ENCODE measurements around the gene ASPSCR1.

Gene ASPSCR1

DNA sequence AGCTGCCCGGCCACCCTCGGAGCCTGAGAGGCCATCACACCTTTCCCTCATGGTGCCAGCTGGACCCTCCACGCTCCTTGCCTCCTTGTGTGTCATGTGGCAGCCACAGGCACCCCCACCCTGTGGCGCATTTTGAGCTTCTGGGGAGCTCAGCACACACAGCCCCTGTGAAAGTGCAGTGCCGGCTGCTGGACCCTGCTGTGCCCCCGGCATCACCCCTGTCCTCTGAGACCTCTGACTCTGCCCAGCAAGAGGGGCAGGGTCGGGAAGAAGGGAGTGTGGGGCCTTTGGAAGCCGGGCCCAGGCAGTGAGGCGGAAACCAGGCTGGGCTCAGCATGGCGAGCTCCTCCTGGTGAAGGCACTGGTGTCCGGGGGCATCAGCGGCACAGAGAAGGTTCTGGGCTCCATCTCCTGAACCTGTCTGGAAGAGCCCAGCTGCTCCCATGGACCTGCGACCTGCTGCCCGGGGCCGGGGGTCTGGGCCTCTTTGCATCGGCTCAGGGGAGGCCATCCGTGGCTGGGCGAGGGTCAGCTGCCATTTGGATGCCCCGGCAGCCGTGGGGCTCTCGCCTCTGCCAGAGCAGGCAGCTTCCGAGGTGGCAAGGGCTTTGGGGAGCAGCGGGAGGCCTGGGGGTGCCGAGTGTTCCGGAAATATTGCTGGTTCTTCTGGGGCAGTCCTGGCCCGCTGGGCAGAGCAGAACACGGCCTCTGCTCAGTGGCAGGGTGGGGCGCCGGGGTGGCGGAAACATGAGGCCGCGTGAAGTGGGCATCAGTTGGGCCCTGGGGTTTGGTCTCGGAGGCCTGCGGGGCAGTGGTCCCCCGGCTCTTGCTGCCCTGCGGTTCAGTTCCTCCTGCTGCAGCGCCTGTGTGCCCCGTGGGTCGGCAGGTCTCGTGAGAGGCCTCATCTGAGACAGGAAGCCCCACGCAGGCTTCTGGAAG is 27.4 kb downstream of the ASPSCR1 start:
- Histone ChIP-seq H3K4me2 (ENCODE audit: low read depth, low read length, poor library complexity, severe bottlenecking) (no peak overlapping the region), H3K36me3 (ENCODE audit: low read length) (no peaks in the 10 kb centered on the region), H3K27me3 (ENCODE audit: low read length) (no peaks in the 10 kb centered on the region), H3K9me3 (ENCODE audit: insufficient read depth, low read length) (no peaks in the 10 kb centered on the region), H3K9me2 (replicated peaks; ENCODE audit: insufficient read depth, low read length) (no peaks in the 10 kb centered on the region), H4K20me1 (ENCODE audit: low read depth, low read length) (no peaks in the 10 kb centered on the region), H3F3A (ENCODE audit: insufficient read depth) (no peaks in the 10 kb centered on the region), H3K27ac (ENCODE audit: low read depth, low read length) (no peak overlapping the region), H3K9ac (ENCODE audit: low read length) (no peak overlapping the region), H3K4me3 (ENCODE audit: insufficient read depth, low read length, poor library complexity, severe bottlenecking) (no peak overlapping the region), H3K79me2 (ENCODE audit: insufficient read depth, low read length) (no peaks in the 10 kb centered on the region), H2AFZ (ENCODE audit: low read depth, low read length, severe bottlenecking) (no peak overlapping the region)
- TF ChIP-seq EZH2phosphoT487 (conservative IDR thresholded peaks at IDR 0.05; ENCODE audit: low read length), result no peak
- TF ChIP-seq, protein P1, sequence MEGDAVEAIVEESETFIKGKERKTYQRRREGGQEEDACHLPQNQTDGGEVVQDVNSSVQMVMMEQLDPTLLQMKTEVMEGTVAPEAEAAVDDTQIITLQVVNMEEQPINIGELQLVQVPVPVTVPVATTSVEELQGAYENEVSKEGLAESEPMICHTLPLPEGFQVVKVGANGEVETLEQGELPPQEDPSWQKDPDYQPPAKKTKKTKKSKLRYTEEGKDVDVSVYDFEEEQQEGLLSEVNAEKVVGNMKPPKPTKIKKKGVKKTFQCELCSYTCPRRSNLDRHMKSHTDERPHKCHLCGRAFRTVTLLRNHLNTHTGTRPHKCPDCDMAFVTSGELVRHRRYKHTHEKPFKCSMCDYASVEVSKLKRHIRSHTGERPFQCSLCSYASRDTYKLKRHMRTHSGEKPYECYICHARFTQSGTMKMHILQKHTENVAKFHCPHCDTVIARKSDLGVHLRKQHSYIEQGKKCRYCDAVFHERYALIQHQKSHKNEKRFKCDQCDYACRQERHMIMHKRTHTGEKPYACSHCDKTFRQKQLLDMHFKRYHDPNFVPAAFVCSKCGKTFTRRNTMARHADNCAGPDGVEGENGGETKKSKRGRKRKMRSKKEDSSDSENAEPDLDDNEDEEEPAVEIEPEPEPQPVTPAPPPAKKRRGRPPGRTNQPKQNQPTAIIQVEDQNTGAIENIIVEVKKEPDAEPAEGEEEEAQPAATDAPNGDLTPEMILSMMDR (IDR thresholded peaks at IDR 0.05; ENCODE audit: insufficient read depth, low read length, poor library complexity, severe bottlenecking), result no peak

DNA sequence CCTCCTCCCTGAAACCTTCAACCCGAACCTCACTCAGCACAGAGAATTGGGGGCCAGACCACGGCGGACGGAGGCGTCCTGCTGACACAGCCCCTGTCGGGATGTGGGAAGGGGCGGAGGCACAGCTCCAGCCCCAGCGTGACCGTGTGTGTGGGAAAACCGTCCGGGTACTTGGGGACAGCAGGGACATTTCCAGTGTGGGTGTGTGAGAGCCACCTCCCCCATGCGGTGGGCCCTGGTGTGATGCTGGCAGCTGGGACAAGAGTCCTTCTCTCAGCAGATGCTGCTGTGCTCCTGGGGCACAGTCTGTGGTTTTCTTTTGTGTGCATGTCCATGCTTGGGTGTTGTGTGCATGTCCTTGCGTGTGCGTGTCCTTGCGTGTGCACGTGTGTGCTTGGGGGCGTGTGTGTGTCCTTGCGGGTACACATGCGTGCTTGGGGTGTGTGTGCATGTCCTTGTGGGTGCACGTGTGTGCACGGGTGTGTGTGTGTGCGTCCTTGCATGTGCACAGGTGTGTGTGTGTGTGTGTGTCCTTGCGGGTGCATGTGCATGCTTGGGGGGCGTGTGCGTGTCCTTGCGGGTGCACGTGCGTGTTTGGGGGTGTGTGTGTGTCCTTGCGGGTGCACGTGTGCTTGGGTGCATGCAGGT is 28.4 kb downstream of the ASPSCR1 start:
- Histone ChIP-seq H3K9me3 (ENCODE audit: insufficient read depth, low read length) (no peaks in the 10 kb centered on the region), H3K27me3 (ENCODE audit: low read length) (no peaks in the 10 kb centered on the region), H3K4me3 (ENCODE audit: insufficient read depth, low read length, poor library complexity, severe bottlenecking) (no peak overlapping the region), H4K20me1 (ENCODE audit: low read depth, low read length) (no peaks in the 10 kb centered on the region), H3K27ac (ENCODE audit: low read depth, low read length) (no peak overlapping the region), H3K36me3 (ENCODE audit: low read length) (no peaks in the 10 kb centered on the region), H3K79me2 (ENCODE audit: insufficient read depth, low read length) (no peaks in the 10 kb centered on the region), H3K9ac (ENCODE audit: low read length) (no peak overlapping the region), H3K9me2 (replicated peaks; ENCODE audit: insufficient read depth, low read length) (no peaks in the 10 kb centered on the region), H3K4me2 (ENCODE audit: low read depth, low read length, poor library complexity, severe bottlenecking) (no peak overlapping the region), H3F3A (ENCODE audit: insufficient read depth) (no peaks in the 10 kb centered on the region), H2AFZ (ENCODE audit: low read depth, low read length, severe bottlenecking) (no peak overlapping the region)
- no peak for TF ChIP-seq EZH2phosphoT487 (conservative IDR thresholded peaks at IDR 0.05; ENCODE audit: low read length)
- TF ChIP-seq, protein P1 (IDR thresholded peaks at IDR 0.05; ENCODE audit: insufficient read depth, low read length, poor library complexity, severe bottlenecking), result no peak

DNA sequence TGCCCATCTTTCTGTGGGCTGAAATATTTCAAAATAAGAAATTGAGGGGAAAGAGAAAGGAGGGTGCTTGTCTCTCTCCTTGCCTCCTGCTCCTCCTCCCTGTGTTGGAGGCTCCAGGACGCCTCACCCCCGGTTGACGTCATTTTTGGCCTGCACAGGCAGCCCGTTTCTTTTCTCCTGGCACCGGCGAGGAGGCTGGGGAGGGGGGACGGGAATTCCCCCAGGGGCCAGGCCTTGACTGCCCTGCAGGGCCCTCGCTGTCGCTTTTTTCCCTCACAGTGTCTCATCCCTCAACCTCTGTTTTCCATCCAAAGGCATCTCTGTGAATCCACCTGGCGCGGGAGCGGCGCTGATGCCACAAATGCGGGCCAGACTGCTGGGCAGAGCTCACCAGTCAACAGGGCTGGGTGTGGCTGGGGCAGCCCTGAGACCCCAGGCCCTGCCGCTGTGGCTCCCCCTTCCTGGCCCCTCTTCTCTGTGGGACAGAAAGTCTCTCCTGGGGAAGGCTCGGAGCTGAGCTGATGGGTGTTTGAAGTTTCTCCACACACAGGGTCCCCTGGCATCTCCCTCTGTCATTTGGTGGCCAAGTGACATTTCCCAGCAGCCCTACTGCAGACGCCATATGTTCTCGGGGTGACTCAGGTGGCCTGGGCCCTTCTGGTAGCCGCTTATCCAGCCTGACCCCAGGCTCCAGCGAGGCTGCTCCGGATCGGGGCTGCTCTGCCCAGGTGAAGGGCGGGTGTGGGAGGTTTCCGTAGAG is 29.2 kb downstream of the ASPSCR1 start:
- H3K79me2 ChIP-seq (ENCODE audit: insufficient read depth, low read length), result no peaks in the 10 kb centered on the region
- no peaks in the 10 kb centered on the region for H3K27me3 ChIP-seq (ENCODE audit: low read length)
- no peaks in the 10 kb centered on the region for H3F3A ChIP-seq (ENCODE audit: insufficient read depth)
- no peak overlapping the region for H2AFZ ChIP-seq (ENCODE audit: low read depth, low read length, severe bottlenecking)
- H3K36me3 ChIP-seq (ENCODE audit: low read length), result no peaks in the 10 kb centered on the region
- no peaks in the 10 kb centered on the region for H3K9me2 ChIP-seq (replicated peaks; ENCODE audit: insufficient read depth, low read length)
- no peak overlapping the region for H3K27ac ChIP-seq (ENCODE audit: low read depth, low read length)
- H4K20me1 ChIP-seq (ENCODE audit: low read depth, low read length), result no peaks in the 10 kb centered on the region
- no peaks in the 10 kb centered on the region for H3K9me3 ChIP-seq (ENCODE audit: insufficient read depth, low read length)
- H3K4me3 ChIP-seq (ENCODE audit: insufficient read depth, low read length, poor library complexity, severe bottlenecking), result no peak overlapping the region
- no peak overlapping the region for H3K9ac ChIP-seq (ENCODE audit: low read length)
- TF ChIP-seq, protein P1 (IDR thresholded peaks at IDR 0.05; ENCODE audit: insufficient read depth, low read length, poor library complexity, severe bottlenecking), result no peak
- no peak for TF ChIP-seq EZH2phosphoT487 (conservative IDR thresholded peaks at IDR 0.05; ENCODE audit: low read length)
- no peak overlapping the region for H3K4me2 ChIP-seq (ENCODE audit: low read depth, low read length, poor library complexity, severe bottlenecking)

Measured in SU-DHL-6 (cell line).